Astrocyte of the hippocampus (primary cell): Measurements from ENCODE around the gene ANKRD13D.

Experiments used
- DNase-seq: peaks from one replicate; pipeline ENCODE4 v3.0.0; 2011; ENCODE audit warnings: low read depth, low spot score

Gene ANKRD13D

GRCh38 chr11:67261946-67262681 is 27.0 kb upstream of the ANKRD13D start:
- no peak for DNase-seq

DNA sequence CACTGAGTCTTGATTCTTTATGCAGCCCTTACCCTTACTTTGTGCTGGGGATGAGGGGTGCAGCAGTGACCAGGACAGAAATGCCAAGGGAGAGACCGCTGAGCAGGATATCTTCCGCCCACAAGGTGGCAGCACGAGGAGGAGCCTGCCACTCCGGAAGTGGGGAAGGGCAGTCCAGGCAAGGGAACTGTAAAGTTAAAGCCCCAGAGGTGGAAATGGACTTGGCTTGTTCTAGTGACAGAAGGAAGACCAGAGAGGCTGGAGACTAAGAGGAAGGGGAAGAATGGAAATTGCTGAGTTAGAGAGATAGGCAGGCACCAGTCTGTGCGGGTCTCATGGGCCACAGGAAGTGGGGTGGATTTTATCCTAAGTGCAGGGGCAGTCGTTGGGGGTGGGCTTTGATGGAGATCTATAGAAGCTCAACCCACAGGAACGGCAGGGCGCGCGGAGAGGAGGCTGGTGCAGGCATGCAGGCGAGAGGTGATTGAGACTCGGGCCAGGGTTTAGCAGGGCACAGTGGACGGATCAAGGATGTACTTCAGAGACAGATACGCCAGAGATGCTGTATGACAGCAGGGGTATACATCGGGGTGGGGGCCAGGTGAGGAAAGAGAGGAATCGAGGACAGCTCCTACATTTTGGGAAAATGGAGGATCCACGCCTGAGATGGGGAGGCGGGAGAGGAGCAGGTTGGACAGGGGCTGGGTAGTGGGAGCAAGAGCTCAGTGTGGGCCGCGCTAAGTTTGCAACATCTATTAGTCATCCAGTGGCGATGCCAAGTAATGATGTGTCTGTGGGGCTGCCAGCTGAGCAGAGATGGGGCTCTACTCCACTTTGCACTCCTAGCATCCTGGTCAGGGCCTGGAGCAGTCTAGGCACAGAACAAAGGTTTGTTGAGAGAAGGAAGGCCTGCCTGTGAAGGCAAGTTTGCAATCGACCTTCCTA is 26.1 kb upstream of the ANKRD13D start:
- DNase-seq, result peak; percentile 87

- no peak for DNase-seq
Measured at GRCh38 chr11:67264260-67264659, 24.8 kb upstream of the ANKRD13D start.

GRCh38 chr11:67264877-67265632 is 24.0 kb upstream of the ANKRD13D start:
- no peak for DNase-seq

DNA sequence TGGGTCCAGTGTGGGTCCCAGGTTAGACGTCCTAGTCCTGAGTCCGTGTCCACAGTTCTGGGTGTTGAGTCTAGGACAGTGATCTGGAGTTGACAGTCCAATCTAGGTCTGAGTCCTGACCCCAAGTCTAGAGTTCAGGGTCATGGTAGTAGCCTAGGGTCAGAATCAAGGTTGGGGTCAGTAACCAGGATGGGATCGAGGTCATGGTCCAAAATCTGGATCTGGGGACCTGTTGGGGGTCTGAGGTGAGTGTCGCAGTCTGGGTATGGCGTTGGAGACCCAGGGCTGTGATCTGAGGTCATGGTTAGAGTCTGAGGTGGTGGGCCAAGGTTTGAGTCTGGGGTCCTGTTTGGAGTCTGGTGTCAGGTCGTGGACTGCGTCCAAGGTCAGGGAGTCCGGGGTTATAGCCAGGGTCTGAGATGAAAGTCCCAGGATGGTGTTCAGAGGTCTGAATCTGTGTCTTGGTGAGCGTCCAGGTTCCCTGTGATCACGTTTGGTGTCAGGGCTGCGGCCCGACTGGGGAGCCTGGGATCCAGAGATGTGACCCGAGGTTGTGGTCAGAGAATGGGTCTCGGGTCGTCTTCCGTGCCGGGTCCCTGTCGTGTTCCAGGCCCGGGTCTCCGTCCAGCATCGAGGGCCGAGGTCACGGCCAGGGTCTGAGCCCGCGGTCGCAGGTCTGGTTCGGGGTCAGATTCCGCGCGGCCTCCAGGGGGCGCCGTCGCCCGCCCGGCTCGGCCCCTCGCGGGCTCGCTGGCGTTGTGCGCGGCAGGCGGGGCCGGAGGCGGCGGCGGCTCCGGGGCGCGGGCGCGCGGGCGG is 23.3 kb upstream of the ANKRD13D start:
- DNase-seq, result peak; percentile 85

GRCh38 chr11:67266449-67267187 is 22.5 kb upstream of the ANKRD13D start, which contains the start of gene GRK2:
GRK2 (plus strand) TSS chr11:67266473; CDS start chr11:67266700, 227 bp downstream.
- peak; percentile 80 for DNase-seq

- peak; percentile 27 for DNase-seq
Measured at GRCh38 chr11:67267188-67268080, 21.7 kb upstream of the ANKRD13D start.

DNA sequence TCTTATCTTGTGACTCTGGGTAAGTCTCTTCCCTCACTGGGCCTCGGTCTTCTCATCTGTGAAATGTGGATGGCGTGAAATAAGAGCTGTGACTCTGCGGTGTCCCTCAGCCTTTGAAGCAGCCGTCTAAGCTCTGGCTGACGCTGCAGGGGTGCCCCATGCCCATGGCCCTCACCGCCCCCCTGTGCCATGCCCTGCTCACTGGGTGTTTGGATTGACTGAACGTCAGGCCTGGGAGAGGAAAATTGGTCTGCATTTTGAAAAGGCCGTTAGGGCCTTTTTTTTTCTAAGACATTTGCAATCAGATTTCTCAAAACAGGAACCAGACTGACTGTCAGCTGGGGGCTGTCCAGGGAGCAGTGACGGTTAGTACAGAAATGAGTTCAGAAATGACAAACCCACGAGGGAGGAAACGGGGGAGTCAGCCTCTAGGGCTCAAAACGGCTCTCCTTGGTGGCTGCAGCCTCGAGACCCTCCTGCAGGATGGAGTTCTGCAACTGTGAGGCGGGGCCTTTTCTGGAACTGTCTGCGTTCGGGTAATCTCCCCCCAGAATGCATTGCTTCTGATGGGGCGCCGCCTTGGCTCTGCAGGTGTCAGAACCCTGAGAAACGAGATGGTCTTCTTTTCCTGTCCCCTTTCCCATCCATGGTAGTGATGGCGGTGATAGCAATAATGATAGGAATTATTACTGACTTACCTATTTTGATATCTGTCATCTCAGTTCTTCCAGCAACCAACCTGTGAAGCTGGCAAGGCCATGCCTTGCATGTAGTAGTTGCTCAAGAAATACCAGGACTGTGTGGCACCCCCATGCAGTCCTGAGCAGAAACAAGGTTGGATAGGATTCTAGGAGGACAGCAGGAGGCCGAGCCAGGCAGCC is 20.8 kb upstream of the ANKRD13D start:
- DNase-seq, result no peak

- DNase-seq, result no peak
Measured at GRCh38 chr11:67268962-67269268, 20.2 kb upstream of the ANKRD13D start.

DNA sequence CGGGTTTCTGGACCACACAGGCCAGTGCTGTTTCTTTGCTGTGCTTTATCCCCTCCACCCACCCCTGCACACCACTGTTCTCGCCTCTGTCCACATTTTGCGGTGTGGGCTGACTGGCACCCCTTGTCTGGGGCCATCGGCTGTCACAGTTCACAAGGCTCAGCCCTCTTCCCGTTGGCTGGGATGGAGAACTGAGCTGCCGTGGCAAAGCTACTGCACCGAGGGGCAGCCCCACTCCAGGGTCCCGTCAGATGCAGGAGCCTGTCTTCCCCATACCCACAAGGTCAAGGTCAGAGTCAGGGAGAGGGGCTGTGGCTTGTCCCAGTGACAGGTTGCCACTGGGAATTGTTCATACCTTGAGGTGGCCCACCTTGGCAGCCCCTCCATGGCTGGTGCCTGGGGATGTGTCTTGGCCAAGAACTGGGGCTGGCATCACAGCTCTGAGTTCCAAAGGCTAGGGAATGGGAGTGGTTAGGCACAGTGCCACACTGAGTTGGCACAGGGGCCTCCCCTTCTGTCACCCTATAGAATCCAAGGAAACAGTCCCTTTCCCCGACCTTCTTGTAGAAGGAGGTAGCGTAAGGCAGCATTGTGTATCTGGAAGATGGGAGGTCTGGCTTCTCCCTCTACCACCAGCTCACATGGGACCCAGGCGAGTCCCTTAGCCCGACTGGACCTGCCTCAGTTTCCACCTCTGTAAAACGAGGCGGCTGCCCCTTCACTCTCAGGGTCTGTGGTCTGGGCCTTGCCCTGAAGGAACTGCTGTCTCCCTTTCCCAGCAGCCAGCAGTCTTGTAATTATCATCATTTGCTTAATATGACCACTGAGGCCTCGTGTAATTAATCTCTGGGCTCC is 19.5 kb upstream of the ANKRD13D start:
- no peak for DNase-seq

GRCh38 chr11:67270256-67271204 is 18.6 kb upstream of the ANKRD13D start:
- DNase-seq, result peak; percentile 38

- no peak for DNase-seq
Measured at GRCh38 chr11:67271205-67271540, 17.9 kb upstream of the ANKRD13D start.

- no peak for DNase-seq
Measured at GRCh38 chr11:67271541-67272284, 17.4 kb upstream of the ANKRD13D start.

GRCh38 chr11:67272327-67273259 is 16.5 kb upstream of the ANKRD13D start:
- DNase-seq, result no peak
